SK-N-SH treated with all-trans-retinoic acid at 6 μM for 48 hours (cell line): Measurements from ENCODE around the gene SLC26A8.
"Not testable (repeated sequence)": the region's sequence is repeated elsewhere in the genome, so short reads cannot be mapped to it uniquely, and the experiment has no call there.

Experiments
- ATAC-seq: fragments of 200-7000 bp; cut with Tn5 transposase; 3 replicates; pipeline ENCODE4 v1.9.1; 2020; ENCODE audit warnings: mild to moderate bottlenecking, moderate library complexity
- ARNTL ChIP-seq: fragments of 450-650 bp; formaldehyde crosslinking; IDR thresholded peaks from 2 replicates; pipeline ENCODE4 v1.5.0; 2020; ENCODE audit warnings: low read depth, mild to moderate bottlenecking, moderate library complexity, borderline replicate concordance
- BACH2 ChIP-seq: fragments of 250-450 bp; sonication (Bioruptor Pico); IDR thresholded peaks from 2 replicates; pipeline ENCODE4 v1.9.0; 2021; ENCODE audit warnings: mild to moderate bottlenecking, borderline replicate concordance
- CSDC2 ChIP-seq: fragments of 250-450 bp; sonication (Bioruptor Pico); IDR thresholded peaks from 2 replicates; pipeline ENCODE4 v1.5.0; 2020; ENCODE audit warnings: mild to moderate bottlenecking, moderate library complexity
- CSRNP3 ChIP-seq: fragments of 250-450 bp; sonication (Bioruptor Pico); IDR thresholded peaks from 2 replicates; pipeline ENCODE4 v1.5.1; 2021; ENCODE audit warnings: mild to moderate bottlenecking, moderate library complexity
- ESRRG ChIP-seq: fragments of 250-450 bp; sonication (Bioruptor Pico); IDR thresholded peaks from 2 replicates; pipeline ENCODE4 v1.6.1; 2021; ENCODE audit warnings: mild to moderate bottlenecking
- GLIS3 ChIP-seq: fragments of 250-450 bp; sonication (Bioruptor Pico); IDR thresholded peaks from 2 replicates; pipeline ENCODE4 v1.5.0; 2020; ENCODE audit warnings: mild to moderate bottlenecking, moderate library complexity
- OSR1 ChIP-seq: fragments of 250-450 bp; sonication (Bioruptor Pico); IDR thresholded peaks from 2 replicates; pipeline ENCODE4 v1.8.0; 2022; ENCODE audit warnings: moderate library complexity, mild to moderate bottlenecking, inconsistent platforms
- POU6F1 ChIP-seq: fragments of 250-450 bp; sonication (Bioruptor Pico); IDR thresholded peaks from 2 replicates; pipeline ENCODE4 v1.8.0; 2021; ENCODE audit warnings: low read depth, mild to moderate bottlenecking, moderate library complexity, borderline replicate concordance
- PPARA ChIP-seq: fragments of 250-450 bp; sonication (Bioruptor Pico); IDR thresholded peaks from 2 replicates; pipeline ENCODE4 v1.5.0; 2020; ENCODE audit warnings: mild to moderate bottlenecking, borderline replicate concordance
- RARB ChIP-seq: fragments of 250-450 bp; sonication (Bioruptor Pico); IDR thresholded peaks from 2 replicates; pipeline ENCODE4 v1.8.0; 2021; ENCODE audit warnings: mild to moderate bottlenecking, moderate library complexity
- SNAI2 ChIP-seq: fragments of 250-450 bp; sonication (Bioruptor Pico); IDR thresholded peaks from 2 replicates; pipeline ENCODE4 v1.5.0; 2020; ENCODE audit warnings: mild to moderate bottlenecking, moderate library complexity
- TCF4 ChIP-seq: fragments of 250-450 bp; sonication (Bioruptor Pico); IDR thresholded peaks from 2 replicates; pipeline ENCODE4 v1.8.0; 2021; ENCODE audit warnings: mild to moderate bottlenecking, moderate library complexity, borderline replicate concordance
- TOX ChIP-seq: fragments of 250-450 bp; sonication (Bioruptor Pico); IDR thresholded peaks from 2 replicates; pipeline ENCODE4 v1.8.0; 2021; ENCODE audit warnings: mild to moderate bottlenecking, moderate library complexity, borderline replicate concordance
- ZC3H10 ChIP-seq: fragments of 250-450 bp; sonication (Bioruptor Pico); IDR thresholded peaks from 2 replicates; pipeline ENCODE4 v1.5.1; 2021; ENCODE audit warnings: mild to moderate bottlenecking, moderate library complexity
- ZFP3 ChIP-seq: fragments of 250-450 bp; sonication (Bioruptor Pico); IDR thresholded peaks from 2 replicates; pipeline ENCODE4 v1.5.0; 2020; ENCODE audit warnings: mild to moderate bottlenecking, moderate library complexity
- ZFP30 ChIP-seq: fragments of 450-650 bp; formaldehyde crosslinking; IDR thresholded peaks from 2 replicates; pipeline ENCODE4 v1.5.0; 2022; ENCODE audit warnings: mild to moderate bottlenecking, moderate library complexity
- ZNF70 ChIP-seq: fragments of 450-650 bp; formaldehyde crosslinking; IDR thresholded peaks from 2 replicates; pipeline ENCODE4 v1.5.0; 2020; ENCODE audit warnings: mild to moderate bottlenecking, moderate library complexity
- ZNF8 ChIP-seq: fragments of 450-650 bp; formaldehyde crosslinking; IDR thresholded peaks from 2 replicates; pipeline ENCODE4 v1.5.0; 2020; ENCODE audit warnings: mild to moderate bottlenecking, moderate library complexity

SLC26A8 gene

GRCh38 chr6:36035225-36035624, 10.8 kb upstream of the SLC26A8 start:
- ATAC-seq = no peak
- TF ChIP-seq CSRNP3 (CRISPR knock-in tag) = no peak
- TF ChIP-seq TOX (CRISPR knock-in tag) = no peak
- no peak for TF ChIP-seq ARNTL (CRISPR knock-in tag)
- TF ChIP-seq OSR1 = no peak

DNA sequence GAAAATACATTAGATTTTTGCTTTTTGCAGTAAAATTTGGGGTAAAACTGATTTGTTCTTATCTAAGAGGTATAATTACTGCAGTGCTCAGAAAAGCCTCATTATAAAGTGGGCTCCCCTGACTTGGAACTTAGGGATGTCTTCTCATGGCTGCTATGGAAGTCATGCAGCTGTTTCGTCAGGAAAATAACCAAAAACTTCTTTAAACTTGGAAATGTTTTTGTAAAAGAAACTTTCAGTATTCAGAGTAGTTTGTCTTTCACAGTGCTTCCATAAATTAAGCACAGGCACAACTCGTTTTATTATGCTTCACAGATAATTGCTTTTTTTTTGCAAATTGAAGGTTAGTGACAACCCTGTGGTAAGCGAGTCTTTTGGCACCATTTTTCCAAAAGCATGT, 10.0 kb upstream of the SLC26A8 start:
- no peak for TF ChIP-seq BACH2 (CRISPR knock-in tag)
- no peak for TF ChIP-seq ZNF70 (CRISPR knock-in tag)
- TF ChIP-seq ZFP30 (CRISPR knock-in tag) = no peak
- no peak for TF ChIP-seq TOX (CRISPR knock-in tag)
- TF ChIP-seq ZFP3 (CRISPR knock-in tag) = no peak
- TF ChIP-seq OSR1 = no peak
- TF ChIP-seq ZC3H10 = no peak
- TF ChIP-seq RARB = no peak
- no peak for TF ChIP-seq ZNF8 (CRISPR knock-in tag)
- ATAC-seq = no peak

GRCh38 chr6:36033935-36034334, 9.5 kb upstream of the SLC26A8 start:
- no peak for TF ChIP-seq POU6F1
- TF ChIP-seq ZNF8 (CRISPR knock-in tag) = no peak
- TF ChIP-seq CSRNP3 (CRISPR knock-in tag) = no peak
- no peak for TF ChIP-seq ZNF70 (CRISPR knock-in tag)
- no peak for TF ChIP-seq OSR1
- no peak for TF ChIP-seq RARB
- TF ChIP-seq ESRRG (CRISPR knock-in tag) = no peak
- TF ChIP-seq GLIS3 (CRISPR knock-in tag) = no peak
- TF ChIP-seq BACH2 (CRISPR knock-in tag) = no peak
- no peak for TF ChIP-seq ARNTL (CRISPR knock-in tag)
- TF ChIP-seq PPARA (CRISPR knock-in tag) = no peak
- no peak for TF ChIP-seq TOX (CRISPR knock-in tag)
- TF ChIP-seq ZC3H10 = no peak
- TF ChIP-seq SNAI2 (CRISPR knock-in tag) = no peak
- TF ChIP-seq ZFP30 (CRISPR knock-in tag) = no peak
- ATAC-seq = no peak

- not testable (repeated sequence) for ATAC-seq
Observed at GRCh38 chr6:36033144-36033543, 8.7 kb upstream of the SLC26A8 start.

DNA sequence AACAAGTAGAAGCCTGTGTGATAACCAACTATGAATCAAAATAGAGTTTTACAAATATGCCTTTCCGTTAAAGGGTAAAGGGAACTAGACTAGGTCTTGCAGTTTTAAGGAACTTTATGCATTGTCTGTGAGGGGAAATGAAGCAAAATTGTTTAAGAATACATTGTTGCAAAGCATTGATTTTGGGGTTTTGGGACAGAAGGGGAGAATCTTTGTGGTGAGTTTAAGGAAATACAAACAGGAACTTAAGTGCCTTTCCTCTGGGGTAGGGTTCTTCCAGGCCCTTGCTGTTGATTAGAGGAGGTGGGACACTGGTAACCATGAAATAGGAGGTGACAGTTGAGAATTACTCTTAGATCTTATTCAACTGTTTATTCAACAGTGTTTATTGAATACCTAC, 7.8 kb upstream of the SLC26A8 start:
- no peak for TF ChIP-seq RARB
- no peak for ATAC-seq

GRCh38 chr6:36029464-36029863, 5.0 kb upstream of the SLC26A8 start:
- no peak for ATAC-seq
- no peak for TF ChIP-seq TOX (CRISPR knock-in tag)
- TF ChIP-seq ZNF70 (CRISPR knock-in tag) = no peak
- no peak for TF ChIP-seq CSDC2 (CRISPR knock-in tag)
- TF ChIP-seq TCF4 = no peak
- TF ChIP-seq ZFP3 (CRISPR knock-in tag) = no peak
- no peak for TF ChIP-seq ZC3H10

DNA sequence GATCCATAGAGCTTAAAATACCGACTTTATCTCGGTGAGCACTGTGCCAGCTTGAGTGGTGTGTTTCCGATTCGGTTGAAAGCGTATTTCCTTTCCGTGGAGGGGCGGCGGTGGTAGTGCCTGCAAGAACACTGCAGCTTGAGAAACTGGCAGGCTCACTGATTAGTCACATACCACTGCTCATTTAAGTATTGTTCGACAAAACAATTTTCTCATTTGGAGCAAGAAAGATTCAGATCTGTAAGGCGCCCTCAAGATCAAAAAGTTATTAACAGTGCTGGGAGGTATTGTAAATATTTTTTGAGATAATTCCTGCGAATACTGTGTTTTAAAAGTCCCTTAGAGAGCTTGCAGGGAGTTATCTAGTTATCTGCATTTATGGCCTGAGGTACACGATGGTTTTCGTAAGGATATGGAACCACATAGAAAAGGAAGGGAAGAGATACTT, 4.5 kb upstream of the SLC26A8 start:
- no peak for TF ChIP-seq GLIS3 (CRISPR knock-in tag)
- no peak for TF ChIP-seq BACH2 (CRISPR knock-in tag)
- no peak for TF ChIP-seq ZFP3 (CRISPR knock-in tag)
- TF ChIP-seq CSDC2 (CRISPR knock-in tag) = no peak
- TF ChIP-seq RARB = no peak
- no peak for TF ChIP-seq ESRRG (CRISPR knock-in tag)
- peak; percentile 63 for ATAC-seq
